ENCODE results near the gene TWIST2.

GRCh38 chr2:238846628-238847418 lies 1.1 kb upstream of the TWIST2 start:
- TF ChIP-seq, protein P1, sequence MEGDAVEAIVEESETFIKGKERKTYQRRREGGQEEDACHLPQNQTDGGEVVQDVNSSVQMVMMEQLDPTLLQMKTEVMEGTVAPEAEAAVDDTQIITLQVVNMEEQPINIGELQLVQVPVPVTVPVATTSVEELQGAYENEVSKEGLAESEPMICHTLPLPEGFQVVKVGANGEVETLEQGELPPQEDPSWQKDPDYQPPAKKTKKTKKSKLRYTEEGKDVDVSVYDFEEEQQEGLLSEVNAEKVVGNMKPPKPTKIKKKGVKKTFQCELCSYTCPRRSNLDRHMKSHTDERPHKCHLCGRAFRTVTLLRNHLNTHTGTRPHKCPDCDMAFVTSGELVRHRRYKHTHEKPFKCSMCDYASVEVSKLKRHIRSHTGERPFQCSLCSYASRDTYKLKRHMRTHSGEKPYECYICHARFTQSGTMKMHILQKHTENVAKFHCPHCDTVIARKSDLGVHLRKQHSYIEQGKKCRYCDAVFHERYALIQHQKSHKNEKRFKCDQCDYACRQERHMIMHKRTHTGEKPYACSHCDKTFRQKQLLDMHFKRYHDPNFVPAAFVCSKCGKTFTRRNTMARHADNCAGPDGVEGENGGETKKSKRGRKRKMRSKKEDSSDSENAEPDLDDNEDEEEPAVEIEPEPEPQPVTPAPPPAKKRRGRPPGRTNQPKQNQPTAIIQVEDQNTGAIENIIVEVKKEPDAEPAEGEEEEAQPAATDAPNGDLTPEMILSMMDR (IDR thresholded peaks at IDR 0.05): no peak
- TF ChIP-seq POLR2A (IDR thresholded peaks at IDR 0.05): no peak
